ENCODE measurements around the gene ACP3. TPM values are rescaled to one million over a fixed set of nuclear protein-coding genes. Genes with fewer than 3 reads are reported as not detected.

Gene ACP3
- total and polyA plus RNA-seq, 11 donors, result 0.08 to 6.2 (median 0.69) TPM; not detected in 1

GRCh38 chr3:132350814-132351213 is 33.6 kb downstream of the ACP3 start:
- no peaks in the 10 kb centered on the region for H3K27me3 ChIP-seq
- intact Hi-C loops (cut with DNase I), result loop anchor here in 4 of 10 donors (5.0 to 10.0 kb wide), 5 partner anchors 46 to 296 kb away; no protein-coding TSS in a partner anchor
- TF ChIP-seq POLR2A (IDR thresholded peaks at IDR 0.05), result no peak
- no peak for TF ChIP-seq CTCF (IDR thresholded peaks at IDR 0.05)
- peaks cover 0 to 6% (median 0%) of the 10 kb centered on the region in 12 donors for H3K4me1 ChIP-seq
- H3K27ac ChIP-seq, result no peak overlapping the region
- H3K36me3 ChIP-seq, result peaks cover 0 to 13% (median 0%) of the 10 kb centered on the region in 9 donors
- no peak for DNase-seq
- H3K4me3 ChIP-seq, result no peak overlapping the region
- H3K9me3 ChIP-seq, result no peaks in the 10 kb centered on the region
- 31 to 82% (median 55%) methylated on average over 1 of the region's 1 CpG for WGBS, 4 donors
- ATAC-seq, result no peak

- Histone ChIP-seq H3K4me1 (peaks cover 0 to 6% (median 0%) of the 10 kb centered on the region in 12 donors), H3K4me3 (no peak overlapping the region), H3K27ac (no peak overlapping the region), H3K27me3 (no peaks in the 10 kb centered on the region), H3K36me3 (peaks cover 0 to 13% (median 0%) of the 10 kb centered on the region in 9 donors), H3K9me3 (no peaks in the 10 kb centered on the region)
- DNase-seq (no peak), ATAC-seq (no peak)
- 68 to 79% (median 75%) methylated on average over 5 of the region's 5 CpGs for WGBS, 4 donors
- intact Hi-C loops (cut with DNase I), result loop anchor here in 4 of 10 donors (5.0 to 10.0 kb wide), 5 partner anchors 46 to 296 kb away; no protein-coding TSS in a partner anchor
- no peak for TF ChIP-seq POLR2A (IDR thresholded peaks at IDR 0.05)
- TF ChIP-seq CTCF (IDR thresholded peaks at IDR 0.05), result no peak
These were observed 34.1 kb downstream of the ACP3 start for GRCh38 chr3:132351222-132351806.

GRCh38 chr3:132352556-132353143 is 35.4 kb downstream of the ACP3 start:
- 15 to 20% (median 17%) methylated on average over 6 of the region's 6 CpGs for WGBS, 4 donors
- H3K27ac ChIP-seq, result no peak overlapping the region
- ATAC-seq (peak in 3 of 4 donors; percentile 52 to 78 (median 78)), DNase-seq (peak in 4 of 5 donors; percentile 40 to 50 (median 44))
- no peaks in the 10 kb centered on the region for H3K9me3 ChIP-seq
- intact Hi-C loops (cut with DNase I), result loop anchor here in 9 of 10 donors (1.0 to 10.0 kb wide), 8 partner anchors 45 to 295 kb away; no protein-coding TSS in a partner anchor
- H3K4me3 ChIP-seq, result no peak overlapping the region
- TF ChIP-seq CTCF (IDR thresholded peaks at IDR 0.05) (peak; percentile 81 to 95 (median 88)), POLR2A (IDR thresholded peaks at IDR 0.05) (no peak)
- no peaks in the 10 kb centered on the region for H3K27me3 ChIP-seq
- peaks cover 0 to 5% (median 0%) of the 10 kb centered on the region in 12 donors for H3K4me1 ChIP-seq
- peaks cover 0 to 16% (median 0%) of the 10 kb centered on the region in 9 donors for H3K36me3 ChIP-seq
